Activated T-cell treated with anti-CD3 and anti-CD28 coated beads, Interleukin-2, amount 50 U/mL, for 24 hours (primary cell): Measurements from ENCODE around the gene POU2F1.

Source experiments
- DNase-seq: peaks from one replicate; pipeline ENCODE4 v3.0.0-alpha.2; 2020
- H3K27ac Mint-ChIP-seq: 2 replicates; pipeline ENCODE4 v1.8.0; 2020; ENCODE audit warnings: mild to moderate bottlenecking, mixed read lengths
- H3K27me3 Mint-ChIP-seq: 2 replicates; pipeline ENCODE4 v1.8.0; 2020; ENCODE audit warnings: mixed read lengths
- H3K36me3 Mint-ChIP-seq: 2 replicates; pipeline ENCODE4 v1.8.0; 2020; ENCODE audit warnings: low read depth, mixed read lengths
- H3K4me1 Mint-ChIP-seq: 2 replicates; pipeline ENCODE4 v1.8.0; 2020; ENCODE audit warnings: low read depth, mixed read lengths
- H3K4me3 Mint-ChIP-seq: 2 replicates; pipeline ENCODE4 v1.8.0; 2020; ENCODE audit warnings: mild to moderate bottlenecking, moderate library complexity, mixed read lengths
- H3K9me3 Mint-ChIP-seq: 2 replicates; pipeline ENCODE4 v1.8.0; 2020; ENCODE audit warnings: mixed read lengths

The POU2F1 gene

GRCh38 chr1:167263344-167263743 lies 42.7 kb downstream of the POU2F1 start:
- Mint-ChIP-seq H3K9me3 (no peaks in the 10 kb centered on the region), H3K36me3 (no peaks in the 10 kb centered on the region), H3K4me3 (no peak overlapping the region), H3K4me1 (peaks cover 23% of the 10 kb centered on the region), H3K27ac (no peak overlapping the region), H3K27me3 (no peaks in the 10 kb centered on the region)
- DNase-seq, result no peak

GRCh38 chr1:167263819-167264464 lies 43.3 kb downstream of the POU2F1 start:
- no peak for DNase-seq
- Mint-ChIP-seq H3K27me3 (no peaks in the 10 kb centered on the region), H3K27ac (no peak overlapping the region), H3K4me3 (no peak overlapping the region), H3K36me3 (no peaks in the 10 kb centered on the region), H3K4me1 (peaks cover 26% of the 10 kb centered on the region), H3K9me3 (no peaks in the 10 kb centered on the region)

GRCh38 chr1:167266965-167267364 lies 46.3 kb downstream of the POU2F1 start:
- H3K27ac Mint-ChIP-seq, result no peak overlapping the region
- no peaks in the 10 kb centered on the region for H3K36me3 Mint-ChIP-seq
- no peak for DNase-seq
- H3K4me1 Mint-ChIP-seq, result peaks cover 22% of the 10 kb centered on the region
- no peaks in the 10 kb centered on the region for H3K9me3 Mint-ChIP-seq
- no peaks in the 10 kb centered on the region for H3K27me3 Mint-ChIP-seq
- H3K4me3 Mint-ChIP-seq, result no peak overlapping the region

- Mint-ChIP-seq H3K36me3 (no peaks in the 10 kb centered on the region), H3K9me3 (no peaks in the 10 kb centered on the region), H3K27ac (no peak overlapping the region), H3K4me3 (no peak overlapping the region), H3K27me3 (no peaks in the 10 kb centered on the region), H3K4me1 (peaks cover 32% of the 10 kb centered on the region)
- DNase-seq, result no peak
These were observed 47.7 kb downstream of the POU2F1 start for GRCh38 chr1:167268347-167268787.

- Mint-ChIP-seq H3K36me3 (no peaks in the 10 kb centered on the region), H3K4me1 (peaks cover 40% of the 10 kb centered on the region), H3K9me3 (no peaks in the 10 kb centered on the region), H3K27me3 (no peaks in the 10 kb centered on the region), H3K4me3 (no peak overlapping the region), H3K27ac (no peak overlapping the region)
- DNase-seq, result no peak
These were observed 49.8 kb downstream of the POU2F1 start for GRCh38 chr1:167270349-167271092.

- Mint-ChIP-seq H3K9me3 (no peaks in the 10 kb centered on the region), H3K27ac (no peak overlapping the region), H3K36me3 (no peaks in the 10 kb centered on the region), H3K27me3 (no peaks in the 10 kb centered on the region), H3K4me3 (no peak overlapping the region), H3K4me1 (peaks cover 44% of the 10 kb centered on the region)
- DNase-seq, result no peak
These were observed 51.8 kb downstream of the POU2F1 start for GRCh38 chr1:167272369-167272957.

DNA sequence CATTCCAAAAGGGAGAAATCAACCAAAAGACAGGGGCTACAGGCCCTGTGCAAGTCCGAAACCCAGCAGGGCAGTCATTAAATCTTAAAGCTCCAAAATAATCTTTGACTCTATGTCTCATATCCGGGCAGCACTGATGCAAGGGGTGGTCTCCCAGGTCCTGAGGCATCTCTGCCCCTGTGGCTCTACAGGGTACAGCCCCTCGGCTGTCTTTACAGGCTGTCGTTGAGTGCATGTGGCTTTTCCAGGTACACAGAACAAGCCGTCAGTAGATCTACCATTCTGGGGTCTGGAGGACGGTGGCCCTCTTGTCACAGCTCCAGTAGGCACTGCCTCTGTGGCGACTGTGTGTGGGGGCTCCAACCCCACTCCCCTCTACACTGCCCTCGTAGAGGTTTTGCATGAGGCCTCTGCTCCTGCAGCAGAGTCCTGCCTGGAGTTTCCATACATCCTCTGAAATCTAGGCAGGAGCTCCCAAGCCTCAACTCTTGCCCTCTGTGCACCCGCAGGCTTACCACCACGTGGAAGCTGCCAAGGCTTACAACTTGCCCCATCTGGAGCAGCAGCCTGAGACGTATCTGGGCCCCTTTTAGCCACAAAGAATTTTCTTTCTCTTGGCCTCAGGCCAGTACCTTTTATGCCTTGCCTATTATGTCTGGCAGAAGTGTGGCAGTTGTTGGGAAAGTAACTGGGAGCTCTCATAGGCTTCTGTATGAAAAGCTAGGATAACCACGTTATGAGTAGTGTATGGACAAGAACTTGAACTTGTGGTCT lies 52.5 kb downstream of the POU2F1 start:
- H3K27me3 Mint-ChIP-seq, result no peaks in the 10 kb centered on the region
- no peaks in the 10 kb centered on the region for H3K36me3 Mint-ChIP-seq
- no peak overlapping the region for H3K27ac Mint-ChIP-seq
- no peak for DNase-seq
- no peak overlapping the region for H3K4me3 Mint-ChIP-seq
- H3K4me1 Mint-ChIP-seq, result peaks cover 44% of the 10 kb centered on the region
- H3K9me3 Mint-ChIP-seq, result no peaks in the 10 kb centered on the region

- DNase-seq, result no peak
- H3K4me1 Mint-ChIP-seq, result peaks cover 40% of the 10 kb centered on the region
- no peak overlapping the region for H3K27ac Mint-ChIP-seq
- no peaks in the 10 kb centered on the region for H3K9me3 Mint-ChIP-seq
- no peak overlapping the region for H3K4me3 Mint-ChIP-seq
- H3K27me3 Mint-ChIP-seq, result no peaks in the 10 kb centered on the region
- H3K36me3 Mint-ChIP-seq, result no peaks in the 10 kb centered on the region
These were observed 53.4 kb downstream of the POU2F1 start for GRCh38 chr1:167274061-167274460.

GRCh38 chr1:167276969-167277368 lies 56.3 kb downstream of the POU2F1 start:
- no peak overlapping the region for H3K4me3 Mint-ChIP-seq
- DNase-seq, result no peak
- peaks cover 49% of the 10 kb centered on the region for H3K4me1 Mint-ChIP-seq
- H3K27ac Mint-ChIP-seq, result no peak overlapping the region
- H3K27me3 Mint-ChIP-seq, result no peaks in the 10 kb centered on the region
- no peaks in the 10 kb centered on the region for H3K36me3 Mint-ChIP-seq
- H3K9me3 Mint-ChIP-seq, result no peaks in the 10 kb centered on the region

- Mint-ChIP-seq H3K4me3 (no peak overlapping the region), H3K4me1 (peaks cover 46% of the 10 kb centered on the region), H3K27me3 (no peaks in the 10 kb centered on the region), H3K36me3 (no peaks in the 10 kb centered on the region), H3K9me3 (no peaks in the 10 kb centered on the region), H3K27ac (no peak overlapping the region)
- no peak for DNase-seq
These were observed 57.8 kb downstream of the POU2F1 start for GRCh38 chr1:167278497-167278896.

DNA sequence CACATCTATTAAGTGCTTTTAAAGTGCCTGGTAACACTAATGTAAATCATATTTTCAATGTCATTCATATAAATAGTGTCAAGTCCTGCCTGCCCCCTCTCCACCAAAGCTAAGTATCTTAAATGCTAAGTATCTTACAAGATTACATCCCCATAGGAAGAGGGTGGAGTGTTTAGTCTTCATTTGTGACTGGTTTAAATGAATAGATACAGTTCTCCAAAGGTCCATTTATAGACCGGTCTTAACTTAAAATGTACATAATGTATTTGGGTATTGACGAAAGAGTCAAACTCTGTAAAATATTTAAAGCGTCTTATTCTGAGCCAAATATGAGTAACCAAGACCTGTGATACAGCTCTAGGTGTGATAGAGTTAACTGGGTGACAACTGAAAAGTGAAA lies 60.2 kb downstream of the POU2F1 start:
- Mint-ChIP-seq H3K27me3 (no peaks in the 10 kb centered on the region), H3K4me1 (peaks cover 43% of the 10 kb centered on the region), H3K27ac (no peak overlapping the region), H3K9me3 (no peaks in the 10 kb centered on the region), H3K4me3 (no peak overlapping the region), H3K36me3 (no peaks in the 10 kb centered on the region)
- DNase-seq, result no peak

DNA sequence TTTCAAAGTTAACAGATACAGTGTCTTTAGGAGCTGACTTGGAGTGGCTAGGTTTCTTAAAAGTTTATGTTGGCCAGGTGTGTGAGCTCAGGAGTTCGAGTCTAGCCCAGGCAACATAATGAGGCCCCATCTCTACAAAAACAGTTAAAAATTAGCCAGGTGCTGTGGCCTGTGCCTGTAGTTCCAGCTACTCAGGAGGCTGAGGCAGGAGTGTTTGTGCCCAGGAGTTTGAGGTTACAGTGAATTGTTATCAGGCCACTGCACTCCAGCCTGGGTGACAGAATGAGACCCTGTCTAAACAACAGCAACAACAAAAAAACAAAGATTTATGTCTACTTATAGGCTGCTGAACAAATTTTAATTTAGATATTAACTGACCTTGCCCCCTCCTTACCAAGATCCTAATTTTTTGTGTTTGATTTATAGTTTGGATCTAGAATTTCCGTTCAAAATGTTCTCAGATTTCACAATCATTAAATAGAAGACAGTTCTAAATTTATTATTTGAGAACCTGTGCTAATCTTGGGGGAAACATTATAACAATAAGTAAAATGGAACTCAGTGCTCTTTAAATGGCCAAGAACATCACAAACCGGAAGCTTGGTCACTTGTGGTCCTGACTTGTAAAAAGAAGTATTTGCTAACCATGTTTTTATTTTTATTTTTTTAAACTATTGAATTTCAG lies 67.8 kb downstream of the POU2F1 start:
- H3K27me3 Mint-ChIP-seq, result no peaks in the 10 kb centered on the region
- H3K27ac Mint-ChIP-seq, result no peak overlapping the region
- peaks cover 23% of the 10 kb centered on the region for H3K4me1 Mint-ChIP-seq
- H3K4me3 Mint-ChIP-seq, result no peak overlapping the region
- H3K36me3 Mint-ChIP-seq, result no peaks in the 10 kb centered on the region
- DNase-seq, result no peak
- H3K9me3 Mint-ChIP-seq, result no peaks in the 10 kb centered on the region

GRCh38 chr1:167289075-167289442 lies 68.4 kb downstream of the POU2F1 start:
- Mint-ChIP-seq H3K27ac (no peak overlapping the region), H3K4me3 (no peak overlapping the region), H3K4me1 (peaks cover 25% of the 10 kb centered on the region), H3K9me3 (no peaks in the 10 kb centered on the region), H3K27me3 (no peaks in the 10 kb centered on the region), H3K36me3 (no peaks in the 10 kb centered on the region)
- no peak for DNase-seq

GRCh38 chr1:167289966-167290365 lies 69.3 kb downstream of the POU2F1 start:
- Mint-ChIP-seq H3K36me3 (no peaks in the 10 kb centered on the region), H3K4me3 (no peak overlapping the region), H3K4me1 (peaks cover 31% of the 10 kb centered on the region), H3K27me3 (no peaks in the 10 kb centered on the region), H3K9me3 (no peaks in the 10 kb centered on the region), H3K27ac (no peak overlapping the region)
- no peak for DNase-seq
